Sigmoid colon (tissue), 7 donors: ENCODE data around the gene STK39. TPM values are rescaled to one million over a fixed set of nuclear protein-coding genes. Genes with fewer than 3 reads are reported as not detected.

Experiments used
- DNase-seq: peaks from one replicate; pipeline ENCODE4 v3.0.0-alpha.2; 2019
- H3K27ac ChIP-seq, 4 donors: fragments of 200-600 bp; sonication (generic); one replicate each; pipeline ENCODE4 v1.5.1; 2016 to 2019; ENCODE audit warnings: mild to moderate bottlenecking in 1 of 4
- H3K27me3 ChIP-seq, 3 donors: fragments of 200-600 bp; sonication (generic); one replicate each; pipeline ENCODE4 v1.5.1; 2019; ENCODE audit warnings: mild to moderate bottlenecking in 1 of 3
- H3K36me3 ChIP-seq, 4 donors: fragments of 200-600 bp; sonication (generic); one replicate each; pipeline ENCODE4 v1.5.1; 2016 to 2019
- H3K4me1 ChIP-seq, 4 donors: fragments of 200-600 bp; sonication (generic); one replicate each; pipeline ENCODE4 v1.5.1; 2017 to 2019
- H3K4me3 ChIP-seq, 4 donors: fragments of 200-600 bp; sonication (generic); one replicate each; pipeline ENCODE4 v1.5.1; 2017 to 2019; ENCODE audit warnings: mild to moderate bottlenecking in 2 of 4, moderate library complexity in 1 of 4
- H3K9me3 ChIP-seq, 4 donors: fragments of 200-600 bp in 3 of 4; sonication (generic) in 3 of 4; one replicate each; pipeline versions ENCODE4 v1.5.1 to v1.6.1; 2013 to 2019
- CTCF ChIP-seq, 4 experiments: fragments of 450-650 bp in 3 of 4; fragments of 200-600 bp in 1 of 4; IDR thresholded peaks; one replicate each; pipeline ENCODE4 v1.5.1; 2016 to 2019; ENCODE audit warnings: antibody characterized with exemption in 4 of 4, mild to moderate bottlenecking in 3 of 4, moderate library complexity in 2 of 4
- EP300 ChIP-seq, 4 donors: sonication (generic); formaldehyde crosslinking; IDR thresholded peaks; one replicate each; pipeline ENCODE4 v1.6.1; 2017; ENCODE audit warnings: antibody characterized with exemption in 4 of 4
- POLR2A ChIP-seq, 2 donors: fragments of 450-650 bp; IDR thresholded peaks; one replicate each; pipeline ENCODE4 v1.6.1; 2016; ENCODE audit warnings: antibody characterized with exemption in 2 of 2, mild to moderate bottlenecking in 2 of 2, moderate library complexity in 2 of 2
- POLR2AphosphoS5 ChIP-seq, 4 donors: sonication (generic); formaldehyde crosslinking; IDR thresholded peaks; one replicate each; pipeline ENCODE4 v1.6.1; 2017; ENCODE audit warnings: antibody characterized with exemption in 4 of 4
- WGBS, 2 donors: extraction: QIAGEN DNeasy Blood & Tissue Kit; methylation state at CpG; one replicate each; pipeline ENCODE4 v1.1.7; 2013; 5-methylcytosine and 5-hydroxymethylcytosine counted together
- intact Hi-C: fragments of 100-400 bp; cut with DNase I; formaldehyde crosslinking; loops from one replicate; pipeline ENCODE4 v1.15.1; 2023
- polyA plus RNA-seq, 3 donors: library from polyadenylated mRNA; stranded (reverse); fragments of 200-250 nt; gene quantifications; one replicate each; pipeline ENCODE4 v1.2.3, GENCODE V29; 2013
- total RNA-seq, 4 donors: library from RNA; depleted of rRNA; stranded (reverse); fragments of >200 nt; gene quantifications; one replicate each; pipeline ENCODE4 v1.1.0, GENCODE V29; 2016
- donor health status: healthy with polysubstance abuse.
- donor health status: Bipolar disorder and iron deficiency.
- donor health status: healthy.

Gene STK39
- total and polyA plus RNA-seq, 7 donors, result 13.4 to 44.9 (median 24.1) TPM

- no peak overlapping the region for H3K27ac ChIP-seq
- H3K36me3 ChIP-seq, result peaks cover 0 to 13% (median 0%) of the 10 kb centered on the region in 4 donors
- H3K9me3 ChIP-seq, result no peaks in the 10 kb centered on the region
- intact Hi-C loops, result no loop called here
- no peaks in the 10 kb centered on the region for H3K27me3 ChIP-seq
- no peaks in the 10 kb centered on the region for H3K4me1 ChIP-seq
- TF ChIP-seq POLR2AphosphoS5 (IDR thresholded peaks at IDR 0.05), result no peak
- no peak for TF ChIP-seq CTCF (IDR thresholded peaks at IDR 0.05)
- TF ChIP-seq POLR2A (IDR thresholded peaks at IDR 0.05), result no peak
- TF ChIP-seq EP300 (IDR thresholded peaks at IDR 0.05), result no peak
- no peak overlapping the region for H3K4me3 ChIP-seq
- DNase-seq, result no peak
- 83 to 85% methylated on average over 3 of the region's 3 CpGs for WGBS, 2 donors
These were observed 81.2 kb downstream of the STK39 start for GRCh38 chr2:168165985-168166901.

- DNase-seq, result no peak
- Histone ChIP-seq H3K27ac (no peak overlapping the region), H3K4me3 (no peak overlapping the region), H3K9me3 (no peaks in the 10 kb centered on the region), H3K27me3 (no peaks in the 10 kb centered on the region), H3K4me1 (no peaks in the 10 kb centered on the region), H3K36me3 (peaks cover 0 to 13% (median 0%) of the 10 kb centered on the region in 4 donors)
- 67 to 93% methylated on average over 3 of the region's 3 CpGs for WGBS, 2 donors
- TF ChIP-seq POLR2AphosphoS5 (IDR thresholded peaks at IDR 0.05), result no peak
- no peak for TF ChIP-seq POLR2A (IDR thresholded peaks at IDR 0.05)
- no peak for TF ChIP-seq CTCF (IDR thresholded peaks at IDR 0.05)
- no peak for TF ChIP-seq EP300 (IDR thresholded peaks at IDR 0.05)
- intact Hi-C loops, result no loop called here
These were observed 82.0 kb downstream of the STK39 start for GRCh38 chr2:168165397-168165796.

GRCh38 chr2:168160897-168161296, 86.5 kb downstream of the STK39 start:
- no peak for DNase-seq
- intact Hi-C loops, result no loop called here
- H3K4me1 ChIP-seq, result peaks cover 0 to 9% (median 4%) of the 10 kb centered on the region in 4 donors

GRCh38 chr2:168159754-168160585, 87.4 kb downstream of the STK39 start:
- intact Hi-C loops, result no loop called here
- H3K4me3 ChIP-seq, result no peak overlapping the region
- WGBS, 2 donors, result 86 to 91% methylated on average over 8 of the region's 8 CpGs
- H3K36me3 ChIP-seq, result peaks cover 0 to 13% (median 0%) of the 10 kb centered on the region in 4 donors
- H3K4me1 ChIP-seq, result peaks cover 0 to 15% (median 9%) of the 10 kb centered on the region in 4 donors
- DNase-seq, result no peak
- H3K27me3 ChIP-seq, result no peaks in the 10 kb centered on the region
- H3K27ac ChIP-seq, result peak overlapping the region in 2 of 4 donors; percentile 3 to 56
- no peaks in the 10 kb centered on the region for H3K9me3 ChIP-seq
- TF ChIP-seq POLR2AphosphoS5 (IDR thresholded peaks at IDR 0.05) (peak in 2 of 4 donors; percentile 12 to 13), EP300 (IDR thresholded peaks at IDR 0.05) (no peak), CTCF (IDR thresholded peaks at IDR 0.05) (no peak), POLR2A (IDR thresholded peaks at IDR 0.05) (no peak)

More at GRCh38 chr2:168160897-168161296, 86.5 kb downstream of the STK39 start:
- WGBS, 2 donors, result 59 to 80% methylated on average over 7 of the region's 7 CpGs
- TF ChIP-seq EP300 (IDR thresholded peaks at IDR 0.05) (no peak), POLR2A (IDR thresholded peaks at IDR 0.05) (no peak), POLR2AphosphoS5 (IDR thresholded peaks at IDR 0.05) (no peak), CTCF (IDR thresholded peaks at IDR 0.05) (no peak)
- Histone ChIP-seq H3K4me3 (no peak overlapping the region), H3K36me3 (peaks cover 0 to 13% (median 0%) of the 10 kb centered on the region in 4 donors), H3K27me3 (no peaks in the 10 kb centered on the region), H3K9me3 (no peaks in the 10 kb centered on the region), H3K27ac (no peak overlapping the region)
